AG04449 (cell line): ENCODE measurements around the gene GPR139.

Source experiments
- CTCF ChIA-PET: fragments of 350-600 bp; formaldehyde crosslinking; extraction: SDS; loops from one replicate; lab custom pipeline; 2021; ENCODE audit warnings: antibody characterized with exemption; lab: Yijun Ruan, JAX
- POLR2A ChIA-PET: fragments of 400-600, 350-600 bp; formaldehyde crosslinking; extraction: SDS; loops from one replicate; lab custom pipeline; 2020; ENCODE audit warnings: antibody characterized with exemption, inconsistent platforms; lab: Yijun Ruan, JAX
- DNase-seq: peaks from one replicate; pipeline ENCODE4 v3.0.0-alpha.2; 2010; ENCODE audit warnings: low read depth, low spot score
- H3K4me3 ChIP-seq: 2 replicates; pipeline ENCODE4 v1.5.1; 2011; ENCODE audit warnings: low read depth, mild to moderate bottlenecking, control low read depth, low read length
- TF ChIP-seq, protein P1 (sequence below): IDR thresholded peaks from one replicate; pipeline ENCODE4 v1.5.1; 2011; ENCODE audit warnings: mild to moderate bottlenecking, moderate library complexity, low read length, control low read depth, inconsistent platforms; ENCODE audit not compliant: insufficient read depth; ENCODE audit errors: missing control alignments

The GPR139 gene

DNA sequence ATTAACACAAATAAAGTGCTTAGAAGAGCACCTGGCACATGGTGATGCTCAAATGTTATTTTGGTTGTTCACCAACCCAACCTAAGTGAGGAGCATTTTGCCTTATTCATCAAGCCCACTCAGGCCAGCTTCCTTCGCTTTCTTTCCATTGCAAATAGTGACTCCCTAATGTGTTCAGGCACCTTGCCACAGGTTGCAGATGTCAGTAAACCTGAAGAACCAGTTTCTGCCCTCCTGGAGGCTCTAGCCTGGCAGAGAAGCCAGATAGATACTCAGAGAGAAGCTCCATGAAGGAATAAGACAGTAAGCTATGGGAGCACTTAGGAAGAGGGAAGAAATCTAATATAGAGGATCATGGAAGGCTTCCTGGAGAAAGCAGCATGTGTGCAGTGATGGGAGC, 23.9 kb downstream of the GPR139 start:
- TF ChIP-seq, protein P1, sequence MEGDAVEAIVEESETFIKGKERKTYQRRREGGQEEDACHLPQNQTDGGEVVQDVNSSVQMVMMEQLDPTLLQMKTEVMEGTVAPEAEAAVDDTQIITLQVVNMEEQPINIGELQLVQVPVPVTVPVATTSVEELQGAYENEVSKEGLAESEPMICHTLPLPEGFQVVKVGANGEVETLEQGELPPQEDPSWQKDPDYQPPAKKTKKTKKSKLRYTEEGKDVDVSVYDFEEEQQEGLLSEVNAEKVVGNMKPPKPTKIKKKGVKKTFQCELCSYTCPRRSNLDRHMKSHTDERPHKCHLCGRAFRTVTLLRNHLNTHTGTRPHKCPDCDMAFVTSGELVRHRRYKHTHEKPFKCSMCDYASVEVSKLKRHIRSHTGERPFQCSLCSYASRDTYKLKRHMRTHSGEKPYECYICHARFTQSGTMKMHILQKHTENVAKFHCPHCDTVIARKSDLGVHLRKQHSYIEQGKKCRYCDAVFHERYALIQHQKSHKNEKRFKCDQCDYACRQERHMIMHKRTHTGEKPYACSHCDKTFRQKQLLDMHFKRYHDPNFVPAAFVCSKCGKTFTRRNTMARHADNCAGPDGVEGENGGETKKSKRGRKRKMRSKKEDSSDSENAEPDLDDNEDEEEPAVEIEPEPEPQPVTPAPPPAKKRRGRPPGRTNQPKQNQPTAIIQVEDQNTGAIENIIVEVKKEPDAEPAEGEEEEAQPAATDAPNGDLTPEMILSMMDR, result no peak
- no peak for DNase-seq
- CTCF ChIA-PET, result no interaction called here
- POLR2A ChIA-PET, result no interaction called here
- no peak overlapping the region for H3K4me3 ChIP-seq

DNA sequence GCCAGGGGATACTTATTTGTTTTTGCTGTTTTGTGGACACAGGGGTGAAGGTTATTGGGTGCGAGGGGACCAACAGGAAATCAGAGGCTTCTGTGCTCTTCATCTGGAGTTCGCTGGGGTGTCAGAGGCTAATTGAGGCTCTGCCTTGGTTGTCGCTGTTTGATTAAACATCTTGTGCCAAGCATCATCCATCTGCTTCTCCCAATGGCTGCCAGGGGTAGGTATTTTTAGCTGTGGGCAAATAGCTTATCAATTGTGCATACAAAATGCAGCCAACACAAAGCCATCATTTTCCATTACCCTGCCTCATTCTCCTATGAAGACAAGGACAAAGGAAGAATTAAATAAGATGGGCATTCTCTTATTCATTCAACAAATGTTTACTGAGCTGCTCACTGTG, 27.8 kb downstream of the GPR139 start:
- ChIA-PET POLR2A (no interaction called here), CTCF (no interaction called here)
- DNase-seq, result no peak
- H3K4me3 ChIP-seq, result no peak overlapping the region
- TF ChIP-seq, protein P1, result no peak

DNA sequence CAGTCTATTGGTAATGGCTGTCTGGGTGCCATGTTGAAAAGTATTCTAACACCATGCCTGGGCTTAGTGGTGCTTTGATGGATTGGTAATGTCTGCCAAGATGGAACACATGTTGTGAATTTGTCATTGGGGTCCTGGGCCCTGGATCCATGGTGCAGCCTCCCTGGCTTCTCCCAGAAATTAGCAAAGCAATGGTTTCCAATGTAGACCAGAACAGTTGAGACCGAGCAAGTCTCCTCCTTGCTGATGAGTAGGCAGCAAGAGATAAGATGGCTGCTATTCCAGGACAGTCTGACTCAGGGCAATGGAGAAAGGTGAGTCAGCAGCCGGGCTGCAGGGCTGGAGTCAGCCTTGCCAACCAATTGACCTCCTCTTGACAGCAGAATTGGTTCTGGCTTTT, 30.8 kb downstream of the GPR139 start:
- CTCF ChIA-PET, result no interaction called here

DNA sequence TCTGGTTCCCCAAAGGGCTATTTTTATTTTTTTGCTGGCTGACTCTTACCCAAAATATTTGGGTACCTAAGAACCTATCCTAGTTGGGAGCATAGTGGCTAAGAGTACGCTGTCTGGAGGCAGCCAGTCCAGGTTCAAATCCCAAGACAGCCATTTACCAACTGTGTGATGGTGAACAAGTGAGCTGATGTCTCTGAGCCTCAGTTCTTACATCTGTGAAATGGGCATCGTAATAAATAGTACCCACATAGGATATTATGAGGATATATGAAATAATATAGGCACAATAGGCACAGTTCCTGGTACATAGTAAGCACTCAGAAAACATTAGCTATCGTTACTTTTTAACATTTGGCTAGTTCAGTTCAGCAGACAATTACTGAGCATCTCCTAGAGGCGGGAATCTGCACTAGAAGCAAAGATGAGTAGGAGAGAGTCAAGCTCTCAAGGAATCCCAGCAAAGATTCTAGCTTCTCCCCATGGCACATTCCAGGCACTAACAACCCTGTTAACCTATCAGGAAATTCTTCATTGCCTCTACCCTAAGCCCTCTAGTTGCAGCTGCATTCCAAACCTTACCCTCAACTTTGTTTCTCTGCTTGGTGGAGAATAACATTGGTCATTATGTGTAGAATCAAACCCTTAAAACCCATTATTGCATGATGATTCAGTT, 31.6 kb downstream of the GPR139 start:
- ChIA-PET CTCF (no interaction called here), POLR2A (no interaction called here)
- no peak for DNase-seq
- TF ChIP-seq, protein P1, result no peak
- no peak overlapping the region for H3K4me3 ChIP-seq

More for the DNA sequence above, 30.8 kb downstream of the GPR139 start:
- TF ChIP-seq, protein P1, result no peak
- POLR2A ChIA-PET, result no interaction called here
- no peak overlapping the region for H3K4me3 ChIP-seq
- no peak for DNase-seq

DNA sequence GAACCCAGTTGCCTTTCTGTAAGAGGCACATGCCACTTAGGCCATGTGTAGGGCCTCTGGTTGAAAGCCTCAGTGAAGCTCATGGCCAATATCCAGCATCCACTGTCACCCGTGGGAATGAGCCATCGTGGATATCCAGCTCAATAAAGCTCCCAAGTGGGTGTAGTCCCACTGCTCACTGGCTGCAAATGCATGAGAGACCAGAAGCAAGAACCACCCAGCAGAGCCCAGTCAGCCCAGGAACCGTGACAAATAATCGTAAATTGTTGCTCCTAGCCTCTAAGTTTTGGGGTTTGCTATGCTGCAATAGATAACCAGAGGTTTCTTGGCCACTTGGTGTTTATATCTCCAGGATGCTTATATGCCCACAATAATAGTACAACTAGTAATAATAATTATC, 33.7 kb downstream of the GPR139 start:
- TF ChIP-seq, protein P1, result no peak
- no peak for DNase-seq
- ChIA-PET CTCF (no interaction called here), POLR2A (no interaction called here)
- H3K4me3 ChIP-seq, result no peak overlapping the region

DNA sequence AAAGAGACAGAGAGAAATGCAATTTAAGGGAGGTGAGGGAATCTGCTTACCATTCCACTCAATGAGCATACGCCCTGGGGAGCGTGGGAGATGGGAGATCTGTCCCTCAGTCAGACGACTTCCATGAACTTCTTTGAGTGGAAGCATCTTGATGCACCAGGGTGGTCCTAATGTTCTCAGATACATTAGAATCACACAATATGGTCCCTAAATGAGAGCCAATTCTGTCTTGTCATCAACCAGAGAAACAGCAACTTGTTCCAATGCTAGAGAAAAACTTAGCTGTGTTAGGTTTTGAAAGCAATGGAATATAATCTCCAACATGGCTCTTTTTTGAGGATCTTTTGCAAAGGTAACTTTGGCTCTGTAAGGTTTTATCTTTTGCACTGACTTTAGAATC, 44.1 kb downstream of the GPR139 start:
- no peak overlapping the region for H3K4me3 ChIP-seq
- POLR2A ChIA-PET, result no interaction called here
- TF ChIP-seq, protein P1, result no peak
- CTCF ChIA-PET, result no interaction called here
- no peak for DNase-seq
